HCT116 (cell line): ENCODE data around the gene FUT6. TPM values are rescaled to one million over a fixed set of nuclear protein-coding genes. Genes with fewer than 3 reads are reported as not detected.

Experiments used
- ATAC-seq: fragments of 200-7000 bp; cut with Tn5 transposase; 2 replicates; pipeline ENCODE4 v1.9.1; 2020; ENCODE audit warnings: mild to moderate bottlenecking, moderate library complexity
- BruUV-seq: library from RNA; stranded (reverse); fragments of 400-500 nt; replicated peaks from 2 replicates; lab custom pipeline; 2021; lab: Mats Ljungman, UMichigan
- CTCF ChIA-PET: fragments of 300-600 bp; sonication (Branson Sonifier 250); formaldehyde crosslinking; loops from one replicate; lab custom pipeline; 2021; ENCODE audit warnings: antibody characterized with exemption; lab: Charles Lee
- POLR2A ChIA-PET: fragments of 300-600, 350-600 bp; sonication (Branson Sonifier 250); formaldehyde crosslinking; loops from one replicate; lab custom pipeline; 2021; ENCODE audit warnings: antibody characterized with exemption; lab: Charles Lee
- RAD21 ChIA-PET, 2 experiments: fragments of 300-600 bp; sonication (Branson Sonifier 250); formaldehyde crosslinking; loops; one replicate each; lab custom pipeline; 2023; ENCODE audit warnings: low total read pairs in 2 of 2; ENCODE audit not compliant: uncharacterized antibody in 2 of 2, unreplicated experiment in 2 of 2, low non-redundant PET in 1 of 2; lab: Charles Lee
- DNase-seq: peaks from one replicate; pipeline ENCODE4 v3.0.0-alpha.2; 2010; ENCODE audit warnings: low read depth, low spot score
- H2AFZ ChIP-seq: fragments of 200-600 bp; shearing (Covaris generic), sonication (generic); 2 replicates; pipeline ENCODE4 v1.6.1; 2017; ENCODE audit warnings: low read depth, mixed run types, mixed read lengths, antibody characterized with exemption, low read length; ENCODE audit not compliant: poor library complexity, severe bottlenecking
- H3K27ac ChIP-seq: 2 replicates; pipeline ENCODE4 v1.5.1; 2012; ENCODE audit warnings: low read depth, low read length
- H3K27me3 ChIP-seq: fragments of 200-600 bp; sonication (generic); 2 replicates; pipeline ENCODE4 v1.6.1; 2016; ENCODE audit warnings: mixed run types, low read length, mixed read lengths; ENCODE audit not compliant: insufficient read depth
- H3K36me3 ChIP-seq, 2 experiments: fragments of 200-500 bp in 1 of 2; fragments of 200-600 bp in 1 of 2; sonication (Bioruptor generic) in 1 of 2; sonication (generic) in 1 of 2; 2 replicates each; pipeline versions ENCODE4 v1.5.1 to v1.6.1; 2014 to 2016; ENCODE audit warnings: low read length in 2 of 2, inconsistent platforms in 1 of 2, mixed read lengths in 1 of 2, mixed run types in 1 of 2; ENCODE audit not compliant: insufficient read depth in 2 of 2, control insufficient read depth in 1 of 2
- H3K4me1 ChIP-seq, 2 experiments: fragments of 200-600 bp in 1 of 2; sonication (generic) in 1 of 2; 2 replicates each; pipeline versions ENCODE4 v1.5.1 to v1.6.1; 2012 to 2017; ENCODE audit warnings: low read length in 2 of 2, inconsistent platforms in 1 of 2, mild to moderate bottlenecking in 1 of 2, mixed read lengths in 1 of 2, mixed run types in 1 of 2, moderate library complexity in 1 of 2; ENCODE audit not compliant: insufficient read depth in 2 of 2, control insufficient read depth in 1 of 2
- H3K4me2 ChIP-seq: fragments of 200-600 bp; sonication (generic); 2 replicates; pipeline ENCODE4 v1.6.1; 2017; ENCODE audit warnings: mixed run types, low read length, mixed read lengths
- H3K4me3 ChIP-seq, 2 experiments: fragments of 200-600 bp in 1 of 2; sonication (generic) in 1 of 2; replicated peaks in 1 of 2; 2 replicates each; pipeline ENCODE4 v1.5.1; 2011 to 2016; ENCODE audit warnings: low read length in 2 of 2, control low read depth in 1 of 2, low read depth in 1 of 2, mild to moderate bottlenecking in 1 of 2, mixed read lengths in 1 of 2, mixed run types in 1 of 2
- H3K79me2 ChIP-seq: fragments of 200-600 bp; sonication (generic); 2 replicates; pipeline ENCODE4 v1.6.1; 2017; ENCODE audit warnings: mild to moderate bottlenecking, mixed run types, low read length, moderate library complexity, mixed read lengths; ENCODE audit not compliant: insufficient read depth
- H3K9ac ChIP-seq: fragments of 200-600 bp; sonication (generic); 2 replicates; pipeline ENCODE4 v1.6.1; 2016; ENCODE audit warnings: low read length, mixed read lengths
- H3K9me2 ChIP-seq: fragments of 200-600 bp; sonication (generic), shearing (Covaris generic); 2 replicates; pipeline ENCODE4 v1.6.1; 2017; ENCODE audit warnings: mixed run types, mild to moderate bottlenecking, moderate library complexity; ENCODE audit not compliant: insufficient read depth
- H3K9me3 ChIP-seq, 2 experiments: fragments of 200-500 bp in 1 of 2; fragments of 200-600 bp in 1 of 2; sonication (Bioruptor generic) in 1 of 2; sonication (generic) in 1 of 2; 2 replicates each; pipeline ENCODE4 v1.6.1; 2014 to 2017; ENCODE audit warnings: low read length in 2 of 2, mixed read lengths in 2 of 2, inconsistent platforms in 1 of 2, low read depth in 1 of 2, mild to moderate bottlenecking in 1 of 2, mixed run types in 1 of 2, moderate library complexity in 1 of 2; ENCODE audit not compliant: control insufficient read depth in 1 of 2, insufficient read depth in 1 of 2
- H4K20me1 ChIP-seq: fragments of 200-600 bp; sonication (generic), shearing (Covaris generic); 2 replicates; pipeline ENCODE4 v1.6.1; 2017; ENCODE audit warnings: mixed run types, mild to moderate bottlenecking, moderate library complexity; ENCODE audit not compliant: insufficient read depth
- ATF3 ChIP-seq: IDR thresholded peaks from 2 replicates; pipeline ENCODE4 v1.6.1; 2012
- CBX3 ChIP-seq: IDR thresholded peaks from 2 replicates; pipeline ENCODE4 v1.6.1; 2012; ENCODE audit warnings: low read depth
- CEBPB ChIP-seq: IDR thresholded peaks from 2 replicates; pipeline ENCODE4 v1.6.1; 2012; ENCODE audit warnings: low read depth
- CTCF ChIP-seq, 3 experiments: fragments of 200-600 bp in 1 of 3; sonication (generic) in 1 of 3; IDR thresholded peaks in 2 of 3; conservative IDR thresholded peaks in 1 of 3; 2 replicates each; pipeline ENCODE4 v1.5.1; 2012 to 2017; ENCODE audit warnings: low read depth in 2 of 3, low read length in 2 of 3, antibody characterized with exemption in 1 of 3, borderline replicate concordance in 1 of 3, control low read depth in 1 of 3, mild to moderate bottlenecking in 1 of 3, mixed read lengths in 1 of 3, mixed run types in 1 of 3, moderate library complexity in 1 of 3; ENCODE audit not compliant: insufficient read depth in 1 of 3
- ELF1 ChIP-seq: IDR thresholded peaks from 2 replicates; pipeline ENCODE4 v1.6.1; 2012; ENCODE audit warnings: low read depth, borderline replicate concordance
- EZH2phosphoT487 ChIP-seq: fragments of 200-600 bp; IDR thresholded peaks from 2 replicates; pipeline ENCODE4 v1.6.1; 2018; ENCODE audit warnings: antibody characterized with exemption, borderline replicate concordance
- FOSL1 ChIP-seq: IDR thresholded peaks from 2 replicates; pipeline ENCODE4 v1.6.1; 2012; ENCODE audit warnings: low read depth
- POLR2A ChIP-seq: IDR thresholded peaks from 2 replicates; pipeline ENCODE4 v1.7.0; 2011; ENCODE audit warnings: borderline replicate concordance; ENCODE audit not compliant: insufficient read depth, insufficient read length; ENCODE audit errors: extremely low read depth
- POLR2AphosphoS5 ChIP-seq: IDR thresholded peaks from 2 replicates; pipeline ENCODE4 v1.6.1; 2011; ENCODE audit warnings: mild to moderate bottlenecking, low read depth, low read length, moderate library complexity
- RAD21 ChIP-seq: IDR thresholded peaks from 2 replicates; pipeline ENCODE4 v1.6.1; 2012; ENCODE audit warnings: low read depth, mild to moderate bottlenecking
- REST ChIP-seq: IDR thresholded peaks from 2 replicates; pipeline ENCODE4 v1.6.1; 2012; ENCODE audit warnings: low read depth
- SIN3A ChIP-seq: IDR thresholded peaks from 2 replicates; pipeline ENCODE4 v1.6.1; 2012; ENCODE audit warnings: low read depth
- SP1 ChIP-seq: IDR thresholded peaks from 2 replicates; pipeline ENCODE4 v1.6.1; 2012; ENCODE audit warnings: low read depth
- SRF ChIP-seq: IDR thresholded peaks from 2 replicates; pipeline ENCODE4 v1.6.1; 2012; ENCODE audit warnings: low read depth
- YY1 ChIP-seq: IDR thresholded peaks from 2 replicates; pipeline ENCODE4 v1.6.1; 2011; ENCODE audit warnings: low read length, low read depth, moderate library complexity, mild to moderate bottlenecking; ENCODE audit not compliant: insufficient replicate concordance; ENCODE audit errors: extremely low read depth
- ZFX ChIP-seq: fragments of 450-650 bp; IDR thresholded peaks from 2 replicates; pipeline ENCODE4 v1.6.1; 2017
- intact Hi-C: fragments of 100-400 bp; cut with micrococcal nuclease; formaldehyde crosslinking; loops from 2 replicates; pipeline ENCODE4 v1.10.0; 2022
- total RNA-seq: library from RNA; stranded (reverse); gene quantifications from one replicate; pipeline ENCODE4 v1.2.1, GENCODE V29; 2021; ENCODE audit not compliant: unreplicated experiment

FUT6 gene
- total RNA-seq, 1 experiment from 2014 or later, result not detected

GRCh38 chr19:5831159-5831558 lies 8.3 kb downstream of the FUT6 start:
- CTCF ChIA-PET, result no interaction called here

More at GRCh38 chr19:5831159-5831558, 8.3 kb downstream of the FUT6 start:
- Histone ChIP-seq H3K9me2 (no peaks in the 10 kb centered on the region), H3K27me3 (no peaks in the 10 kb centered on the region), H4K20me1 (no peaks in the 10 kb centered on the region), H3K4me3 (no peak overlapping the region), H2AFZ (no peak overlapping the region), H3K4me2 (no peak overlapping the region), H3K36me3 (no peaks in the 10 kb centered on the region), H3K9ac (no peak overlapping the region), H3K27ac (no peak overlapping the region), H3K79me2 (no peaks in the 10 kb centered on the region), H3K4me1 (peaks cover 14 to 33% of the 10 kb centered on the region in 2 experiments), H3K9me3 (no peaks in the 10 kb centered on the region)
- TF ChIP-seq REST (no peak), FOSL1 (no peak), ATF3 (no peak), POLR2AphosphoS5 (no peak), CEBPB (no peak), CTCF (IDR thresholded peaks at IDR 0.05 in 2 of 3, conservative IDR thresholded peaks at IDR 0.05 in 1 of 3; ENCODE audit: borderline replicate concordance in 1 of 3, insufficient read depth in 1 of 3, low read depth in 2 of 3, low read length in 2 of 3) (no peak), SRF (no peak), ZFX (no peak), SIN3A (no peak), CBX3 (no peak), EZH2phosphoT487 (no peak), YY1 (no peak), SP1 (no peak), RAD21 (no peak), POLR2A (no peak), ELF1 (no peak)
- no peak for DNase-seq
- BruUV-seq, result no TSS peak
- RAD21 ChIA-PET, result no interaction called here
- POLR2A ChIA-PET, result no interaction called here
- ATAC-seq, result no peak
- intact Hi-C loops, result no loop called here
